Fibroblast of lung (primary cell): ENCODE data around the gene ZBTB2. TPM values are rescaled to one million over a fixed set of nuclear protein-coding genes. Genes with fewer than 3 reads are reported as not detected.

ENCODE experiments used
- DNase-seq, 2 donors: peaks; one replicate each; pipeline versions ENCODE4 v3.0.0 to v3.0.0-alpha.2; 2010; ENCODE audit warnings: low read depth in 2 of 2
- H2AFZ ChIP-seq: 2 replicates; pipeline ENCODE4 v1.5.1; 2012; ENCODE audit warnings: low read length, control low read depth, inconsistent platforms
- H3K27ac ChIP-seq: 2 replicates; pipeline ENCODE4 v1.5.1; 2011; ENCODE audit warnings: low read length, control low read depth; ENCODE audit not compliant: insufficient read depth
- H3K27me3 ChIP-seq: 2 replicates; pipeline ENCODE4 v1.5.1; 2011; ENCODE audit warnings: mild to moderate bottlenecking, low read length; ENCODE audit not compliant: control insufficient read depth, insufficient read depth
- H3K36me3 ChIP-seq: 2 replicates; pipeline ENCODE4 v1.5.1; 2011; ENCODE audit warnings: low read length; ENCODE audit not compliant: control insufficient read depth, insufficient read depth
- H3K4me1 ChIP-seq: 2 replicates; pipeline ENCODE4 v1.5.1; 2011; ENCODE audit warnings: low read length; ENCODE audit not compliant: control insufficient read depth, insufficient read depth; ENCODE audit errors: extremely low read depth
- H3K4me2 ChIP-seq: 2 replicates; pipeline ENCODE4 v1.5.1; 2011; ENCODE audit warnings: low read length, control low read depth; ENCODE audit not compliant: insufficient read depth; ENCODE audit errors: extremely low read depth
- H3K4me3 ChIP-seq, 4 experiments: fragments of 200-600 bp in 1 of 4; sonication (generic) in 1 of 4; replicated peaks in 1 of 4; 2 replicates each; pipeline ENCODE4 v1.5.1; 2011 to 2016; ENCODE audit warnings: low read length in 4 of 4, low read depth in 3 of 4, mild to moderate bottlenecking in 3 of 4, control low read depth in 2 of 4, inconsistent platforms in 1 of 4, mixed read lengths in 1 of 4; ENCODE audit not compliant: insufficient read depth in 1 of 4; ENCODE audit errors: control extremely low read depth in 1 of 4
- H3K79me2 ChIP-seq: 2 replicates; pipeline ENCODE4 v1.5.1; 2012; ENCODE audit warnings: mild to moderate bottlenecking, low read length, inconsistent platforms; ENCODE audit not compliant: control insufficient read depth, insufficient read depth
- H3K9ac ChIP-seq: 2 replicates; pipeline ENCODE4 v1.5.1; 2011; ENCODE audit warnings: mild to moderate bottlenecking, low read length, control low read depth; ENCODE audit not compliant: insufficient read depth
- H3K9me3 ChIP-seq: 2 replicates; pipeline ENCODE4 v1.5.1; 2012; ENCODE audit warnings: low read depth, low read length; ENCODE audit not compliant: control insufficient read depth, insufficient read depth
- H4K20me1 ChIP-seq: 2 replicates; pipeline ENCODE4 v1.5.1; 2011; ENCODE audit warnings: low read length; ENCODE audit not compliant: control insufficient read depth, insufficient read depth; ENCODE audit errors: extremely low read depth
- EZH2 ChIP-seq: IDR thresholded peaks from 2 replicates; pipeline ENCODE4 v1.5.1; 2012; ENCODE audit warnings: low read length, control low read depth, mild to moderate bottlenecking; ENCODE audit errors: missing control alignments
- polyA plus RNA-seq, 2 donors: library from polyadenylated mRNA; depleted of rRNA in 1 of 2; stranded (reverse) in 1 of 2; unstranded in 1 of 2; fragments of >200 nt; gene quantifications; 2 replicates each; pipeline ENCODE4 v1.2.1, GENCODE V29; 2011 to 2012; ENCODE audit warnings: missing spikeins in 1 of 2
- total RNA-seq: library from RNA; depleted of rRNA; stranded (reverse); fragments of >200 nt; gene quantifications from 2 replicates; pipeline ENCODE4 v1.2.1, GENCODE V29; 2014
- TF ChIP-seq, protein P1 (sequence below), 2 donors: IDR thresholded peaks in 1 of 2; conservative IDR thresholded peaks in 1 of 2; 1 replicate in 1 of 2; 2 replicates in 1 of 2; pipeline ENCODE4 v1.5.1; 2011 to 2012; ENCODE audit warnings: low read length in 2 of 2, control low read depth in 1 of 2, inconsistent platforms in 1 of 2, low read depth in 1 of 2, mild to moderate bottlenecking in 1 of 2

Gene ZBTB2
- total and polyA plus RNA-seq, 2 donors (not counting 1 experiment from before 2014, with no cell fraction given), result 12.2 to 20.1 TPM

GRCh38 chr6:151390276-151390850 lies 996 bp downstream of the ZBTB2 start:
- Histone ChIP-seq H3K79me2 (peaks cover 64% of the 10 kb centered on the region), H4K20me1 (peaks cover 3% of the 10 kb centered on the region), H3K27me3 (no peaks in the 10 kb centered on the region), H3K9ac (peak overlapping the region; percentile 98), H3K4me3 (peak overlapping the region; percentile 10 to 89 (median 66)), H3K4me1 (peaks cover 13% of the 10 kb centered on the region), H3K4me2 (no peak overlapping the region), H3K27ac (peak overlapping the region; percentile 96), H2AFZ (no peak overlapping the region), H3K9me3 (no peaks in the 10 kb centered on the region), H3K36me3 (no peaks in the 10 kb centered on the region)
- peak; percentile 98 to 99 for DNase-seq
- TF ChIP-seq EZH2, result no peak
- TF ChIP-seq, protein P1, sequence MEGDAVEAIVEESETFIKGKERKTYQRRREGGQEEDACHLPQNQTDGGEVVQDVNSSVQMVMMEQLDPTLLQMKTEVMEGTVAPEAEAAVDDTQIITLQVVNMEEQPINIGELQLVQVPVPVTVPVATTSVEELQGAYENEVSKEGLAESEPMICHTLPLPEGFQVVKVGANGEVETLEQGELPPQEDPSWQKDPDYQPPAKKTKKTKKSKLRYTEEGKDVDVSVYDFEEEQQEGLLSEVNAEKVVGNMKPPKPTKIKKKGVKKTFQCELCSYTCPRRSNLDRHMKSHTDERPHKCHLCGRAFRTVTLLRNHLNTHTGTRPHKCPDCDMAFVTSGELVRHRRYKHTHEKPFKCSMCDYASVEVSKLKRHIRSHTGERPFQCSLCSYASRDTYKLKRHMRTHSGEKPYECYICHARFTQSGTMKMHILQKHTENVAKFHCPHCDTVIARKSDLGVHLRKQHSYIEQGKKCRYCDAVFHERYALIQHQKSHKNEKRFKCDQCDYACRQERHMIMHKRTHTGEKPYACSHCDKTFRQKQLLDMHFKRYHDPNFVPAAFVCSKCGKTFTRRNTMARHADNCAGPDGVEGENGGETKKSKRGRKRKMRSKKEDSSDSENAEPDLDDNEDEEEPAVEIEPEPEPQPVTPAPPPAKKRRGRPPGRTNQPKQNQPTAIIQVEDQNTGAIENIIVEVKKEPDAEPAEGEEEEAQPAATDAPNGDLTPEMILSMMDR (conservative IDR thresholded peaks at IDR 0.05 in 1 of 2, IDR thresholded peaks at IDR 0.05 in 1 of 2; ENCODE audit: low read depth in 1 of 2, low read length in 2 of 2), result no peak

DNA sequence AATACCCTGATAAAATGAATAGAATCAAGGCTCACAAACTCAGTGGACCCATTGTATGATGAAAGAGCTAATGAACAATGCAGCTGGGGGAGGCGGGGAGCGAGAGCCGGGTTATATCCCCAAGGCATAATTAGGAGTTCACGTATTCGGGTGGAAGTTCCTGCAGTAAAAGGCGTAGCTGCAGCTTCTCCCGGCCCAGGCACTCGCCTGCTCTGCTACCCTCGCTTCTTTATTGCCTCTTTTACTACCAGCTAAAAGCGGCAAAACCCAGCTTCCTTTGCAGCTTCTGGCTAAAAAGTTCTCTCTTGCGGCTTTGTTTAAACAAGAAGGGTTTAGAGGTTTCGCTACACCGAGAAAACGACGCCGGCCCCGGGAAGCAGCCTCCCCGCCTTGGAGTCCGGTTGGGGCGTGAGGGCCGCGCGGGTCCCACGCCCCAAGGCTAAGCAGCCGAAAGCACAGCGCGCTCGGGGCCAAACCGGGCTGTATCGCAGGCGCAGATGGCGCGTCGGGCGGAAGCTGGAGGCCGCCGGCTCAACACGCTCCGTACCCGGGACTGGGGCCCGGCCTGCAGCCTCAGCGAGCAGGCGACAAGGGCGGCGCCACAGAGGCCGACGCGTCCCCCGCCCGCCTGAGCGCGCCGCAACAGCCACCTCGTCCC lies 1.6 kb downstream of the ZBTB2 start:
- H3K79me2 ChIP-seq, result peaks cover 61% of the 10 kb centered on the region
- H2AFZ ChIP-seq, result no peak overlapping the region
- H4K20me1 ChIP-seq, result peaks cover 3% of the 10 kb centered on the region
- TF ChIP-seq EZH2, result no peak
- TF ChIP-seq, protein P1 (conservative IDR thresholded peaks at IDR 0.05 in 1 of 2, IDR thresholded peaks at IDR 0.05 in 1 of 2; ENCODE audit: low read depth in 1 of 2, low read length in 2 of 2), result no peak
- no peaks in the 10 kb centered on the region for H3K36me3 ChIP-seq
- H3K9ac ChIP-seq, result peak overlapping the region; percentile 96
- no peaks in the 10 kb centered on the region for H3K27me3 ChIP-seq
- H3K4me2 ChIP-seq, result peak overlapping the region; percentile 88
- no peaks in the 10 kb centered on the region for H3K9me3 ChIP-seq
- peak; percentile 65 to 78 for DNase-seq
- peaks cover 13% of the 10 kb centered on the region for H3K4me1 ChIP-seq
- peak overlapping the region; percentile 58 to 90 (median 90) for H3K4me3 ChIP-seq
- peak overlapping the region; percentile 96 for H3K27ac ChIP-seq

DNA sequence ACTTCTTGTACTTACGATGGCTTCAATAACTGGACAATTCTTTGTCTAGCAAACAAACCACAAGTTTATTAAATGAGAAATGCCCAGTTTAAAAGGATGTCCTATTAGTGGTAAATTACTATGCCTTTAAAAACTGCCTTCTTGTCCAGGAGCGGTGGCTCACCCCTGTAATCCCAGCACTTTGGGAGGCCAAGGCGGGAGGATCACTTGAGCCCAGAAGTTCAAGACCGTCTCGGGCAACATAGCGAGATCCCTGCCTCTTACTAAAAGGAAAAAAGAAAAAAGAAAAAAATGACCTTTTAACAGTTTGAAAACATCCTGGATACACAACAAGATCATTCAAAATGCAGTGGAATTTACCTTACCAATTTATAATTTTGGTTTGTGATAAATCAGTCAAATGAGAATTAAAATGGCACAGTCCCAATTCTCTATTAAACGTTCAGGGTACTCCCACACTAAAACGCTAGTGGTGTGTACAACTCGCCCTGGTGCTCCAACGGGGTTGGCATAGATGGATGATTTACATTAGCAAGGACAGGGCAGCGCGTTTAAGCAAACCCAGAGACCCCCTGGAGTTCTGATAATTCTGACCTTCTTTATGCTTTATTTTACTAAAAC lies 2.3 kb downstream of the ZBTB2 start:
- no peak for DNase-seq
- H3K27me3 ChIP-seq, result no peaks in the 10 kb centered on the region
- TF ChIP-seq, protein P1 (conservative IDR thresholded peaks at IDR 0.05 in 1 of 2, IDR thresholded peaks at IDR 0.05 in 1 of 2; ENCODE audit: low read depth in 1 of 2, low read length in 2 of 2), result no peak
- no peak for TF ChIP-seq EZH2
- H3K4me2 ChIP-seq, result peak overlapping the region; percentile 88
- H3K9me3 ChIP-seq, result no peaks in the 10 kb centered on the region
- H3K79me2 ChIP-seq, result peaks cover 62% of the 10 kb centered on the region
- H3K36me3 ChIP-seq, result no peaks in the 10 kb centered on the region
- H3K9ac ChIP-seq, result peak overlapping the region; percentile 96
- H3K4me1 ChIP-seq, result peaks cover 13% of the 10 kb centered on the region
- no peak overlapping the region for H2AFZ ChIP-seq
- H3K4me3 ChIP-seq, result peak overlapping the region; percentile 58 to 90 (median 90)
- peak overlapping the region; percentile 96 for H3K27ac ChIP-seq
- peaks cover 3% of the 10 kb centered on the region for H4K20me1 ChIP-seq
